CD4-positive, alpha-beta memory T cell (primary cell): ENCODE data around the gene GPR12. TPM values are rescaled to one million over a fixed set of nuclear protein-coding genes. Genes with fewer than 3 reads are reported as not detected.

ENCODE experiments used
- CTCF ChIA-PET: fragments of 350-600 bp; sonication (Branson Sonifier 250); formaldehyde crosslinking; loops from one replicate; lab custom pipeline; 2021; ENCODE audit warnings: inconsistent platforms; ENCODE audit not compliant: partially characterized antibody; lab: Charles Lee
- POLR2A ChIA-PET: fragments of 350-600 bp; sonication (Branson Sonifier 250); formaldehyde crosslinking; loops from one replicate; lab custom pipeline; 2021; ENCODE audit not compliant: partially characterized antibody; lab: Charles Lee
- DNase-seq, 5 donors: peaks; one replicate each; pipeline versions ENCODE4 v3.0.0 to v3.0.0-alpha.2; 2020 to 2022; ENCODE audit warnings: mixed read lengths in 1 of 5
- H3K27ac ChIP-seq: one replicate; pipeline ENCODE4 v1.7.0; 2013; ENCODE audit warnings: low read depth, low read length
- H3K27me3 ChIP-seq: 2 replicates; pipeline ENCODE4 v1.7.0; 2013; ENCODE audit warnings: mild to moderate bottlenecking, low read length, moderate library complexity; ENCODE audit not compliant: insufficient read depth
- H3K36me3 ChIP-seq: 2 replicates; pipeline ENCODE4 v1.7.0; 2013; ENCODE audit warnings: mild to moderate bottlenecking, low read length, moderate library complexity; ENCODE audit not compliant: insufficient read depth
- H3K4me1 ChIP-seq: 2 replicates; pipeline ENCODE4 v1.7.0; 2013; ENCODE audit warnings: mild to moderate bottlenecking, low read length, moderate library complexity; ENCODE audit not compliant: insufficient read depth
- H3K4me3 ChIP-seq, 2 donors: one replicate each; pipeline ENCODE4 v1.7.0; 2013; ENCODE audit warnings: low read length in 2 of 2, mild to moderate bottlenecking in 1 of 2
- H3K9me3 ChIP-seq, 2 donors: one replicate each; pipeline ENCODE4 v1.7.0; 2013; ENCODE audit warnings: low read length in 2 of 2, control low read depth in 1 of 2; ENCODE audit not compliant: control insufficient read depth in 1 of 2
- H3K27ac Mint-ChIP-seq, 7 donors: one replicate each; pipeline ENCODE4 v1.8.0; 2020 to 2021; ENCODE audit warnings: mixed read lengths in 7 of 7, mild to moderate bottlenecking in 6 of 7, inconsistent platforms in 3 of 7, moderate library complexity in 3 of 7
- H3K27me3 Mint-ChIP-seq, 2 donors: one replicate each; pipeline ENCODE4 v1.8.0; 2020 to 2021; ENCODE audit warnings: mixed read lengths in 2 of 2
- H3K36me3 Mint-ChIP-seq, 2 donors: one replicate each; pipeline ENCODE4 v1.8.0; 2020 to 2021; ENCODE audit warnings: mixed read lengths in 2 of 2, inconsistent platforms in 1 of 2, mild to moderate bottlenecking in 1 of 2
- H3K4me1 Mint-ChIP-seq, 4 donors: one replicate each; pipeline ENCODE4 v1.8.0; 2020 to 2021; ENCODE audit warnings: mixed read lengths in 4 of 4, mild to moderate bottlenecking in 1 of 4
- H3K4me3 Mint-ChIP-seq, 8 donors: one replicate each; pipeline ENCODE4 v1.8.0; 2020 to 2021; ENCODE audit warnings: mixed read lengths in 8 of 8, mild to moderate bottlenecking in 7 of 8, moderate library complexity in 6 of 8, inconsistent platforms in 3 of 8
- H3K9me3 Mint-ChIP-seq, 8 donors: one replicate each; pipeline ENCODE4 v1.8.0; 2020 to 2021; ENCODE audit warnings: mixed read lengths in 8 of 8, mild to moderate bottlenecking in 5 of 8, inconsistent platforms in 3 of 8, moderate library complexity in 1 of 8
- intact Hi-C: fragments of 100-400 bp; cut with micrococcal nuclease; formaldehyde crosslinking; loops from one replicate; pipeline ENCODE4 v1.15.1; 2023
- polyA plus RNA-seq, 2 donors: library from polyadenylated mRNA; unstranded; fragments of 300-500 nt; fragmentation: Illumina TruSeq; gene quantifications; one replicate each; pipeline ENCODE4 v1.2.3, GENCODE V29; 2021
- total RNA-seq, 2 experiments: library from RNA; stranded (reverse); gene quantifications; one replicate each; pipeline ENCODE4 v1.2.3, GENCODE V29; 2021

The GPR12 gene
- total and polyA plus RNA-seq, 4 experiments from 2014 or later = not detected

DNA sequence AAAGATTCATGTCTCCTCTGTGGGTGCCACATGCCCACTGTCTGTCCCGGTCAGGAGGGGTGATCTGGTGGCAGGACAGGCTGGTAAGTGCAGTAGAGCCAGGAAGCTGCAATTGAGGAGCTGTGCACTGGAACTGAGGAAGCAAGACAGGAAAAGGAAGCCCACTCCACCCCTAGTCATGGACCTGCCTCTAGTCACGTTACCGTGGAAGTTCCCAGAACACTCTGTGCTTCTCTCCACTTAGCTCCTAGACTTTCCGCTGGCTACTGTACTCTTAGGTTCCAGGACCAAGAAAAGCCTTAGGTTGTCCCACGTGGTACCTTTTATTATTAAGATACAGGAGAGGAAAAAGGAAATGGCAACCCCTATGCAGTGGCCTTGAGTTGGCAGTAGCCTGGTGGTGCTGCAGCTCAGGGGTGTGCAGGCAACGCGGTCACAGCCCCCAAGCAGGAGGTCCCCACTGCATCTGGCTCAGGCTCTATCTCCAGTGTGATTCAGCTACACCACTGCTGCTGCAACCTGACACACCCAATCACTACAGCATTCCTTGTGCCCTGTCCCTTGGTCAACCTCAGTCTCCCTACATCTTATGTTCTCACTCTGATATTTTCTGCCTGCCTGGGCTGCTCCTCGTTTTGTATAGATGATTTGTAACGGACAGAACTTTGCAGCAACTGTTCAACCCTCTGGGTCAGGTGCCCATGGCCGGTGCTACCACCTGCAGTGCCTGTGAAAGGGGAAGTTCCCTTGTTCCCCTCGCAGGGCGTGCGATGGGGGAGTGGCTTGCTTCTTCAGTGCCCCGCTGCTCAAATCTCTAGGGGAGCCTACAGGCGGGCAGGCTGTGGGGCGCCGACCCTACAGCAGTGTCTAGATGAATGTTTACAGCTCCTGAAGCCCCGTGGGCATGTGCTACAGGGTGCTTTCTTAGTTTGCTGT, 24.4 kb upstream of the GPR12 start:
- intact Hi-C loops = no loop called here
- Histone ChIP-seq H3K9me3 (no peaks in the 10 kb centered on the region), H3K27me3 (no peaks in the 10 kb centered on the region), H3K4me1 (peaks cover 21% of the 10 kb centered on the region), H3K4me3 (peak overlapping the region; percentile 38 to 49), H3K36me3 (no peaks in the 10 kb centered on the region), H3K27ac (no peak overlapping the region)
- Mint-ChIP-seq H3K4me1 (peaks cover 7 to 26% (median 19%) of the 10 kb centered on the region in 4 donors), H3K27ac (peak overlapping the region in 4 of 7 donors; percentile 66 to 87 (median 82)), H3K4me3 (peak overlapping the region; percentile 74 to 94 (median 85)), H3K36me3 (no peaks in the 10 kb centered on the region), H3K9me3 (peaks cover 0 to 5% (median 0%) of the 10 kb centered on the region in 8 donors), H3K27me3 (peaks cover 6 to 15% of the 10 kb centered on the region in 2 donors)
- CTCF ChIA-PET = interaction anchor here (0.9 kb wide), 1 partner anchor 86 kb away, joined by 3 read pairs; no protein-coding TSS in a partner anchor
- DNase-seq = peak in 3 of 5 donors; percentile 1 to 24 (median 19)
- POLR2A ChIA-PET = interaction anchor here (1.2 kb wide), 2 partner anchors 64 to 562 kb away, joined by 3 read pairs; no protein-coding TSS in a partner anchor

DNA sequence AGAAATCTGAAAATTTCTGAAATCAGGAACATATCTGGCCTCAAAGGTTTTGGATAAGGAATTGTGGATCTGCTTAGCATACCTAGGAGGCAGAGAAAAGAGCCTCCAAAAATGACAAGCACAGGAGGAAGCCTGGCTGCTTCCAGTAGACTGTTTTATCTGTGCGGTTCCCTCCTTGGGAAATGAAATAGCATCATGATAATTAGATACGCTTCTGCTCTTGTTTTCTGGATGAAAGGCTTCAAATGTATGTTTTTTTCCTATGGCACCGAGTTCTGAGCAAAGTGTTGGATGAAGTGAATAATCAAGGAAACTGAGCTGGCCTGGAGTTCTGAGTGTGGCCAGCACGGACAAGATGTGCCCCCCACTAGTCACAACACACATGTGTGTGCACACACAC, 19.8 kb upstream of the GPR12 start:
- intact Hi-C loops = no loop called here
- Mint-ChIP-seq H3K4me3 (no peak overlapping the region), H3K27me3 (peaks cover 8% of the 10 kb centered on the region in 2 donors), H3K36me3 (no peaks in the 10 kb centered on the region), H3K27ac (peak overlapping the region in 1 of 7 donors; percentile 33), H3K9me3 (peaks cover 0 to 8% (median 0%) of the 10 kb centered on the region in 8 donors), H3K4me1 (peaks cover 3 to 11% (median 9%) of the 10 kb centered on the region in 4 donors)
- Histone ChIP-seq H3K36me3 (no peaks in the 10 kb centered on the region), H3K4me3 (no peak overlapping the region), H3K27ac (no peak overlapping the region), H3K27me3 (no peaks in the 10 kb centered on the region), H3K9me3 (no peaks in the 10 kb centered on the region), H3K4me1 (peaks cover 9% of the 10 kb centered on the region)
- DNase-seq = no peak
- ChIA-PET POLR2A (no interaction called here), CTCF (no interaction called here)

DNA sequence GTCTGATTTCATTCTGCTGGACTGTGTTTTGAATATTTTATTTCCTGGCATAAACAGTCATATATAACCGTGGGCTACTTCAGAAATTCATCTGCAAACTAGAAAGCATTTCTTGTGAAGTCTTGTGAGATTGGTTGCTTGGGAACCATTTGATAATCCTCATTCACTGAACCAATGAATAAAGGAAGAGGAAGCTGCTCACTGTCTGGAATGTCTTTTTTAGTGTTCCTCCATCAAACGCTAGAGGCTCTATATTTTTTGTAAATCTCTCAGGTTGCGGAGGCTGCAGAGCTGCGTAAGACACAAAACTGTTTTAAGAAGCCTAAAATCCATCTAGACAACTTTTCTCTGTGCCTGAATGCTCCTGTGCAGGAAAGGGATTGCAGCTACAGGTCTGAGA, 18.7 kb upstream of the GPR12 start:
- H3K27me3 ChIP-seq = no peaks in the 10 kb centered on the region
- H3K9me3 ChIP-seq = no peaks in the 10 kb centered on the region
- ChIA-PET CTCF (no interaction called here), POLR2A (no interaction called here)
- no peak overlapping the region for H3K4me3 ChIP-seq
- Mint-ChIP-seq H3K4me1 (peaks cover 0 to 1% (median under 1%) of the 10 kb centered on the region in 4 donors), H3K36me3 (no peaks in the 10 kb centered on the region), H3K9me3 (peaks cover 0 to 8% (median 0%) of the 10 kb centered on the region in 8 donors), H3K27ac (no peak overlapping the region), H3K27me3 (peaks cover 6 to 8% of the 10 kb centered on the region in 2 donors), H3K4me3 (no peak overlapping the region)
- no peak for DNase-seq
- H3K36me3 ChIP-seq = no peaks in the 10 kb centered on the region
- intact Hi-C loops = no loop called here
- no peak overlapping the region for H3K27ac ChIP-seq
- no peaks in the 10 kb centered on the region for H3K4me1 ChIP-seq

DNA sequence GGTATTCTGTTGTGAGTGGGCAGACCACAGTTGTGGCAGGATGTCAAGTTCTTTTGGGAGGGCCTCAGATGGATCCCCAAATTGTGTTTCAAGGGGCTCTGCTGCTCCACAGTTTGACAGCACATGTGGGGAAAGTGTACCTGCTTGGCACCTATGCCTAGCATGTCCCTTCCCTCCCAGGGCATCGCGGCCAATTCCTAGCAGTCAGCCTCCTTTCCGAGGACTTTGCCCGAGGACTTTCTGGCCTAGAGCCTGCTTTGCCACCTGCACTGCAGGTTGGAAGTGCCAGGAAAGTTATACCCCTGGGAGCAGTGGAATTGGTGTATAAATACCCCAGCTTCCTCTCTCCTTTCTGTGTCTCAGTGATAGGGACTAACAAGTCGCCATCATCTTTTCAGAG, 11.9 kb upstream of the GPR12 start:
- H3K4me3 Mint-ChIP-seq = no peak overlapping the region
- ChIA-PET CTCF (no interaction called here), POLR2A (no interaction called here)
- peaks cover 0 to 2% (median 0%) of the 10 kb centered on the region in 4 donors for H3K4me1 Mint-ChIP-seq
- H3K9me3 Mint-ChIP-seq = peaks cover 0 to 3% (median 0%) of the 10 kb centered on the region in 8 donors
- no peak for DNase-seq
- Histone ChIP-seq H3K9me3 (no peaks in the 10 kb centered on the region), H3K36me3 (no peaks in the 10 kb centered on the region), H3K27me3 (no peaks in the 10 kb centered on the region), H3K27ac (no peak overlapping the region), H3K4me3 (no peak overlapping the region), H3K4me1 (no peaks in the 10 kb centered on the region)
- no peaks in the 10 kb centered on the region for H3K36me3 Mint-ChIP-seq
- intact Hi-C loops = no loop called here
- H3K27me3 Mint-ChIP-seq = peaks cover 7% of the 10 kb centered on the region in 2 donors
- no peak overlapping the region for H3K27ac Mint-ChIP-seq

DNA sequence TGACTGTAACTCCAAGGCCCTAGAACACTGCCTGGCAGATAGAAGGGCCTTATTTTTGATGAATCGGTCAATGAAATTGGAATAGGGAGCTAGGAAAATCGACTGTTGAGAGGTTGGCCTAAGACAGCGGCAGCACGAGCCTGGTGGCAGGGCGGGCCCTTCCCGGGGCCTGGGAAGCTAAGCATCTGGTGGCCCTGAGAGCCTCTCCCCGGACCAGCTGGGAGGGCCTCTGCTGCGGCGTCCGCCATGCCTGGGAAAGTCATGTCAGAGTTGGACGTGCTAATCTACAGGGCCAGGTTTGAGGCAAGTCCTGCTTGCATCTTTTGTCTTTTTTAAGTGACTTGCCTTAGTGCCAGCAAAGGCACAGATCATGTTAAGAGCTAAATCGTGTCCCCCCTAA, 11.2 kb upstream of the GPR12 start:
- Mint-ChIP-seq H3K9me3 (no peaks in the 10 kb centered on the region), H3K4me3 (no peak overlapping the region), H3K36me3 (no peaks in the 10 kb centered on the region), H3K27me3 (peaks cover 7% of the 10 kb centered on the region in 2 donors), H3K27ac (peak overlapping the region in 1 of 7 donors; percentile 3), H3K4me1 (peaks cover 0 to 2% (median 0%) of the 10 kb centered on the region in 4 donors)
- intact Hi-C loops = no loop called here
- H3K4me3 ChIP-seq = no peak overlapping the region
- no peaks in the 10 kb centered on the region for H3K4me1 ChIP-seq
- ChIA-PET CTCF (no interaction called here), POLR2A (no interaction called here)
- H3K27ac ChIP-seq = no peak overlapping the region
- no peaks in the 10 kb centered on the region for H3K9me3 ChIP-seq
- H3K36me3 ChIP-seq = no peaks in the 10 kb centered on the region
- no peak for DNase-seq
- H3K27me3 ChIP-seq = no peaks in the 10 kb centered on the region

DNA sequence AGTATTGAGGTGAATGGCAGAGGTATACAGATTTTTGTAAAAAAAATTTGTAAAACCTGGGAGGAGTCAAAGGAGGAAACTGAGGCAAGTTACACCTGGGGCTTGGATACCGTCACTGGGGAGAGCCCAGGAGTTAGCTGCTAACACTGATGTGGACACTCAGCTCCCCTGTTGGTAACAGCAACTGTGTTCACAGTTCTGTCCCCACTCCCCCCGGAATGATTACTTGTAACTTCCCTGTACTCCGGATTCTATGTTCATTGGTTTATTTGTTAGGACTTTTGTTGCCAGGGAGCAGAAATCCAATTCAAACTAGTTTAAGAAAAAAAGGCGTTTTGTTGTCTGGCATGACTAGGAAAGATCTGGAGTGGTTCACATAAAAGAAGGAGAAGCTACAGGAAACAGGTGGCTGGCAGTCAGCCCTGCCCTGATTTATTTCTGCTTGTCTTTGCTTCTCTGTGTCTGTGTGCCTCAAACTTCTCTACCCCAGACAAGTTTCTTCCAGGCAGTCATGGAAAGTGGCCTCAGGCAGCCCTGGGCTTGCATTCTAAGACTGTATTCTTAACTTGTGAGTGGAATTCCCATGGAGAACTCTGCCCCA, 2.3 kb upstream of the GPR12 start:
- ChIA-PET CTCF (no interaction called here), POLR2A (no interaction called here)
- Histone ChIP-seq H3K27me3 (peaks cover 10% of the 10 kb centered on the region), H3K4me3 (no peak overlapping the region), H3K27ac (no peak overlapping the region), H3K4me1 (peaks cover 6% of the 10 kb centered on the region), H3K9me3 (no peaks in the 10 kb centered on the region), H3K36me3 (no peaks in the 10 kb centered on the region)
- no peak overlapping the region for H3K4me3 Mint-ChIP-seq
- peaks cover 6 to 25% (median 7%) of the 10 kb centered on the region in 4 donors for H3K4me1 Mint-ChIP-seq
- H3K9me3 Mint-ChIP-seq = no peaks in the 10 kb centered on the region
- H3K36me3 Mint-ChIP-seq = no peaks in the 10 kb centered on the region
- intact Hi-C loops = no loop called here
- H3K27me3 Mint-ChIP-seq = peaks cover 36 to 49% of the 10 kb centered on the region in 2 donors
- DNase-seq = no peak
- no peak overlapping the region for H3K27ac Mint-ChIP-seq
